IMR-90 (cell line): ENCODE measurements around the gene EHHADH. TPM values are rescaled to one million over a fixed set of nuclear protein-coding genes. Genes with fewer than 3 reads are reported as not detected.

Experiments
- ATAC-seq: fragments of 200-7000 bp; cut with Tn5 transposase; 2 replicates; pipeline ENCODE4 v1.9.1; 2020; ENCODE audit warnings: low read depth, mild to moderate bottlenecking, moderate library complexity
- BruUV-seq: library from RNA; stranded (reverse); fragments of 400-500 nt; replicated peaks from 2 replicates; lab custom pipeline; 2021; lab: Mats Ljungman, UMichigan
- CTCF ChIA-PET: fragments of 300-600 bp; formaldehyde crosslinking; extraction: SDS; loops from one replicate; lab custom pipeline; 2021; ENCODE audit warnings: antibody characterized with exemption; lab: Yijun Ruan, JAX
- POLR2A ChIA-PET: fragments of 300-600 bp; sonication (Branson Sonifier 250); formaldehyde crosslinking; loops from one replicate; lab custom pipeline; 2022; ENCODE audit warnings: antibody characterized with exemption; ENCODE audit not compliant: unreplicated experiment; lab: Charles Lee
- DNase-seq: peaks from one replicate; pipeline ENCODE4 v3.0.0; 2013
- H2AFZ ChIP-seq: replicated peaks from 2 replicates; pipeline ENCODE3; 2013; ENCODE audit warnings: low read length, mild to moderate bottlenecking; ENCODE audit not compliant: poor library complexity
- H2AK5ac ChIP-seq: 2 replicates; pipeline ENCODE4 v1.6.1; 2013; ENCODE audit warnings: low read depth, low read length, inconsistent platforms
- H2AK9ac ChIP-seq: replicated peaks from 2 replicates; pipeline ENCODE3; 2013; ENCODE audit warnings: mild to moderate bottlenecking, low read depth, low read length, moderate library complexity; ENCODE audit not compliant: poor library complexity
- H2BK120ac ChIP-seq: 2 replicates; pipeline ENCODE4 v1.6.1; 2013; ENCODE audit warnings: low read depth, low read length, inconsistent platforms
- H2BK15ac ChIP-seq: 3 replicates; pipeline ENCODE4 v1.6.1; 2013; ENCODE audit warnings: low read depth, low read length, inconsistent platforms
- H2BK20ac ChIP-seq: 2 replicates; pipeline ENCODE4 v1.6.1; 2013; ENCODE audit warnings: low read depth, mild to moderate bottlenecking, inconsistent platforms, low read length, moderate library complexity
- H2BK5ac ChIP-seq: 2 replicates; pipeline ENCODE4 v1.6.1; 2013; ENCODE audit warnings: mild to moderate bottlenecking, low read depth, low read length, inconsistent platforms; ENCODE audit not compliant: poor library complexity, severe bottlenecking
- H3K14ac ChIP-seq: replicated peaks from 2 replicates; pipeline ENCODE4 v1.6.1; 2013; ENCODE audit warnings: low read depth, low read length, inconsistent platforms
- H3K18ac ChIP-seq: 2 replicates; pipeline ENCODE4 v1.6.1; 2013; ENCODE audit warnings: low read depth, low read length, control low read depth
- H3K23ac ChIP-seq: 2 replicates; pipeline ENCODE4 v1.6.1; 2013; ENCODE audit warnings: low read depth, low read length, inconsistent platforms
- H3K27ac ChIP-seq: 2 replicates; pipeline ENCODE4 v1.5.1; 2013; ENCODE audit warnings: mild to moderate bottlenecking, control low read depth, low read length; ENCODE audit not compliant: insufficient read depth
- H3K27me3 ChIP-seq: 2 replicates; pipeline ENCODE4 v1.6.1; 2013; ENCODE audit warnings: low read length; ENCODE audit not compliant: control insufficient read depth, insufficient read depth
- H3K36me3 ChIP-seq: 2 replicates; pipeline ENCODE4 v1.6.1; 2013; ENCODE audit warnings: low read length, mixed read lengths; ENCODE audit not compliant: control insufficient read depth, insufficient read depth
- H3K4ac ChIP-seq: 2 replicates; pipeline ENCODE4 v1.6.1; 2013; ENCODE audit warnings: low read depth, low read length, inconsistent platforms
- H3K4me1 ChIP-seq: 2 replicates; pipeline ENCODE4 v1.6.1; 2013; ENCODE audit warnings: low read length, mixed read lengths; ENCODE audit not compliant: control insufficient read depth, insufficient read depth
- H3K4me2 ChIP-seq: 2 replicates; pipeline ENCODE4 v1.6.1; 2013; ENCODE audit warnings: low read depth, mild to moderate bottlenecking, control low read depth, low read length, moderate library complexity
- H3K4me3 ChIP-seq: 2 replicates; pipeline ENCODE4 v1.5.1; 2013; ENCODE audit warnings: low read depth, mild to moderate bottlenecking, control low read depth, low read length, moderate library complexity; ENCODE audit not compliant: insufficient read depth
- H3K56ac ChIP-seq: 2 replicates; pipeline ENCODE4 v1.6.1; 2013; ENCODE audit warnings: low read length, inconsistent platforms; ENCODE audit not compliant: insufficient read depth; ENCODE audit errors: extremely low read depth
- H3K79me1 ChIP-seq, 2 experiments: 2 replicates each; pipeline ENCODE4 v1.6.1; 2013; ENCODE audit warnings: low read length in 2 of 2, inconsistent platforms in 1 of 2, low read depth in 1 of 2
- H3K9ac ChIP-seq: 2 replicates; pipeline ENCODE4 v1.6.1; 2013; ENCODE audit warnings: low read depth, low read length, control low read depth
- H3K9me1 ChIP-seq: 2 replicates; pipeline ENCODE4 v1.6.1; 2013; ENCODE audit warnings: low read length, inconsistent platforms; ENCODE audit not compliant: insufficient read depth
- H3K9me3 ChIP-seq: 2 replicates; pipeline ENCODE4 v1.6.1; 2013; ENCODE audit warnings: low read length; ENCODE audit not compliant: control insufficient read depth, insufficient read depth
- H4K20me1 ChIP-seq: 2 replicates; pipeline ENCODE4 v1.6.1; 2013; ENCODE audit warnings: low read length, inconsistent platforms; ENCODE audit not compliant: insufficient read depth
- H4K5ac ChIP-seq: 2 replicates; pipeline ENCODE4 v1.6.1; 2013; ENCODE audit warnings: mild to moderate bottlenecking, low read depth, low read length, control low read depth
- H4K8ac ChIP-seq, 2 experiments: 2 replicates each; pipeline ENCODE4 v1.6.1; 2013; ENCODE audit warnings: low read depth in 2 of 2, low read length in 2 of 2, control low read depth in 1 of 2, inconsistent platforms in 1 of 2
- H4K91ac ChIP-seq: 2 replicates; pipeline ENCODE4 v1.6.1; 2013; ENCODE audit warnings: low read depth, low read length, inconsistent platforms; ENCODE audit not compliant: insufficient read depth
- BHLHE40 ChIP-seq: fragments of 150-350 bp; IDR thresholded peaks from 2 replicates; pipeline ENCODE4 v1.6.1; 2016; ENCODE audit warnings: mild to moderate bottlenecking, low read depth, low read length
- CEBPB ChIP-seq: IDR thresholded peaks from 2 replicates; pipeline ENCODE4 v1.6.1; 2012; ENCODE audit warnings: low read depth, low read length, improper control_type of control experiment
- CHD1 ChIP-seq: IDR thresholded peaks from 2 replicates; pipeline ENCODE4 v1.6.1; 2012; ENCODE audit warnings: low read depth, low read length, improper control_type of control experiment
- FOS ChIP-seq: fragments of 150-350 bp; IDR thresholded peaks from 2 replicates; pipeline ENCODE4 v1.6.1; 2016; ENCODE audit warnings: low read depth, low read length
- MAFK ChIP-seq: IDR thresholded peaks from 2 replicates; pipeline ENCODE4 v1.6.1; 2012; ENCODE audit warnings: low read depth, low read length, improper control_type of control experiment
- MAZ ChIP-seq: IDR thresholded peaks from 2 replicates; pipeline ENCODE4 v1.6.1; 2012; ENCODE audit warnings: low read depth, mild to moderate bottlenecking, low read length, improper control_type of control experiment, moderate library complexity, borderline replicate concordance
- MXI1 ChIP-seq: IDR thresholded peaks from 2 replicates; pipeline ENCODE4 v1.6.1; 2012; ENCODE audit warnings: low read depth, mild to moderate bottlenecking, low read length, moderate library complexity, borderline replicate concordance
- NFE2L2 ChIP-seq: fragments of 150-350 bp; IDR thresholded peaks from 2 replicates; pipeline ENCODE4 v1.6.1; 2016; ENCODE audit warnings: low read depth, mild to moderate bottlenecking, low read length
- POLR2A ChIP-seq: IDR thresholded peaks from 2 replicates; pipeline ENCODE4 v1.6.1; 2012; ENCODE audit warnings: mild to moderate bottlenecking, low read depth, low read length
- RAD21 ChIP-seq: IDR thresholded peaks from 2 replicates; pipeline ENCODE4 v1.6.1; 2012; ENCODE audit warnings: low read length, improper control_type of control experiment
- RCOR1 ChIP-seq: IDR thresholded peaks from 2 replicates; pipeline ENCODE4 v1.6.1; 2012; ENCODE audit warnings: mild to moderate bottlenecking, low read length, improper control_type of control experiment; ENCODE audit not compliant: insufficient replicate concordance
- RFX5 ChIP-seq: IDR thresholded peaks from 2 replicates; pipeline ENCODE4 v1.8.0; 2012; ENCODE audit warnings: low read depth, mild to moderate bottlenecking, low read length, moderate library complexity
- SMC3 ChIP-seq: fragments of 150-350 bp; IDR thresholded peaks from 2 replicates; pipeline ENCODE4 v1.6.1; 2016; ENCODE audit warnings: low read depth, mild to moderate bottlenecking, antibody characterized with exemption, low read length, moderate library complexity
- WGBS, 2 experiments: methylation state at CpG; one replicate each; pipeline versions ENCODE4 v1.1.5 to v1.1.7; 2013; ENCODE audit warnings: missing lambda C conversion rate in 2 of 2; ENCODE audit not compliant: insufficient read length in 1 of 2; ENCODE audit errors: extremely low coverage in 2 of 2; 5-methylcytosine and 5-hydroxymethylcytosine counted together
- dilution Hi-C: fragments of 300-500 bp; cut with HindIII; formaldehyde crosslinking; loops from one replicate; pipeline ENCODE4 v1.14.3; 2018; ENCODE audit warnings: low sequenced_read_pairs; ENCODE audit not compliant: unreplicated experiment
- in situ Hi-C: fragments of 300-500 bp; cut with MboI; formaldehyde crosslinking; loops from 3 replicates; pipeline ENCODE4 v1.14.3; 2019; ENCODE audit warnings: low sequenced_read_pairs, inconsistent platforms, mixed read lengths
- intact Hi-C: fragments of 100-400 bp; cut with micrococcal nuclease; formaldehyde crosslinking; loops from 2 replicates; pipeline ENCODE4 v1.10.0; 2022
- polyA plus RNA-seq, 3 experiments: library from polyadenylated mRNA; depleted of rRNA; stranded (reverse); fragments of >200 nt; gene quantifications; 2 replicates each; pipeline ENCODE4 v1.2.3, GENCODE V29; 2012; ENCODE audit warnings: low replicate concordance in 1 of 3
- total RNA-seq: library from RNA; depleted of rRNA; stranded (reverse); fragments of >200 nt; gene quantifications from 2 replicates; pipeline ENCODE4 v1.2.3, GENCODE V29; 2012
- TF ChIP-seq, protein P1 (sequence below): fragments of 150-350 bp; IDR thresholded peaks from 2 replicates; pipeline ENCODE4 v1.6.1; 2017; ENCODE audit warnings: mild to moderate bottlenecking, antibody characterized with exemption, low read length, low read depth
- TF ChIP-seq, protein P2 (sequence below): fragments of 150-350 bp; IDR thresholded peaks from 2 replicates; pipeline ENCODE4 v1.6.1; 2016; ENCODE audit warnings: low read depth, mild to moderate bottlenecking, low read length, moderate library complexity, borderline replicate concordance
- TF ChIP-seq, protein P3 (sequence below): conservative IDR thresholded peaks from 2 replicates; pipeline ENCODE4 v1.5.1; 2012; ENCODE audit warnings: mild to moderate bottlenecking, low read depth, low read length, improper control_type of control experiment

EHHADH gene
- total and polyA plus RNA-seq, 2 of the 4 experiments (the other 2 are of a cell fraction): 2.0 to 4.7 TPM

- H3K9ac ChIP-seq: no peak overlapping the region
- no peak overlapping the region for H3K4me3 ChIP-seq
- no peak overlapping the region for H3K27ac ChIP-seq
- H2BK5ac ChIP-seq: peak overlapping the region; percentile 53
- no peak overlapping the region for H4K5ac ChIP-seq
- H2BK20ac ChIP-seq: no peak overlapping the region
- H3K56ac ChIP-seq: no peak overlapping the region
- H3K14ac ChIP-seq: no peak overlapping the region
- H2AK9ac ChIP-seq: peak overlapping the region; percentile 15
- intact Hi-C loops: no loop called here
- no peak overlapping the region for H2BK120ac ChIP-seq
- DNase-seq (no peak), ATAC-seq (no peak)
- H4K20me1 ChIP-seq: no peaks in the 10 kb centered on the region
- H2AFZ ChIP-seq: peak overlapping the region; percentile 64
- no peak overlapping the region for H3K4me2 ChIP-seq
- in situ Hi-C loops: no loop called here
- dilution Hi-C loops: no loop called here
- POLR2A ChIA-PET: no interaction called here
- BruUV-seq: no TSS peak
- H3K18ac ChIP-seq: no peak overlapping the region
- peaks cover 39% of the 10 kb centered on the region for H3K27me3 ChIP-seq
- H3K9me3 ChIP-seq: no peaks in the 10 kb centered on the region
- no peak overlapping the region for H2BK15ac ChIP-seq
- H4K91ac ChIP-seq: no peak overlapping the region
- TF ChIP-seq MAZ: no peak
- no peak for TF ChIP-seq NFE2L2
- no peak for TF ChIP-seq RFX5
- no peak for TF ChIP-seq MXI1
- no peak for TF ChIP-seq RCOR1
- no peak for TF ChIP-seq BHLHE40
- TF ChIP-seq, protein P1, sequence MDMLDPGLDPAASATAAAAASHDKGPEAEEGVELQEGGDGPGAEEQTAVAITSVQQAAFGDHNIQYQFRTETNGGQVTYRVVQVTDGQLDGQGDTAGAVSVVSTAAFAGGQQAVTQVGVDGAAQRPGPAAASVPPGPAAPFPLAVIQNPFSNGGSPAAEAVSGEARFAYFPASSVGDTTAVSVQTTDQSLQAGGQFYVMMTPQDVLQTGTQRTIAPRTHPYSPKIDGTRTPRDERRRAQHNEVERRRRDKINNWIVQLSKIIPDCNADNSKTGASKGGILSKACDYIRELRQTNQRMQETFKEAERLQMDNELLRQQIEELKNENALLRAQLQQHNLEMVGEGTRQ: no peak
- TF ChIP-seq CHD1: no peak
- TF ChIP-seq SMC3: no peak
- no peak for TF ChIP-seq FOS
- TF ChIP-seq RAD21: no peak
- TF ChIP-seq POLR2A: no peak
- TF ChIP-seq, protein P2, sequence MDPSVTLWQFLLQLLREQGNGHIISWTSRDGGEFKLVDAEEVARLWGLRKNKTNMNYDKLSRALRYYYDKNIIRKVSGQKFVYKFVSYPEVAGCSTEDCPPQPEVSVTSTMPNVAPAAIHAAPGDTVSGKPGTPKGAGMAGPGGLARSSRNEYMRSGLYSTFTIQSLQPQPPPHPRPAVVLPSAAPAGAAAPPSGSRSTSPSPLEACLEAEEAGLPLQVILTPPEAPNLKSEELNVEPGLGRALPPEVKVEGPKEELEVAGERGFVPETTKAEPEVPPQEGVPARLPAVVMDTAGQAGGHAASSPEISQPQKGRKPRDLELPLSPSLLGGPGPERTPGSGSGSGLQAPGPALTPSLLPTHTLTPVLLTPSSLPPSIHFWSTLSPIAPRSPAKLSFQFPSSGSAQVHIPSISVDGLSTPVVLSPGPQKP: no peak
- TF ChIP-seq, protein P3, sequence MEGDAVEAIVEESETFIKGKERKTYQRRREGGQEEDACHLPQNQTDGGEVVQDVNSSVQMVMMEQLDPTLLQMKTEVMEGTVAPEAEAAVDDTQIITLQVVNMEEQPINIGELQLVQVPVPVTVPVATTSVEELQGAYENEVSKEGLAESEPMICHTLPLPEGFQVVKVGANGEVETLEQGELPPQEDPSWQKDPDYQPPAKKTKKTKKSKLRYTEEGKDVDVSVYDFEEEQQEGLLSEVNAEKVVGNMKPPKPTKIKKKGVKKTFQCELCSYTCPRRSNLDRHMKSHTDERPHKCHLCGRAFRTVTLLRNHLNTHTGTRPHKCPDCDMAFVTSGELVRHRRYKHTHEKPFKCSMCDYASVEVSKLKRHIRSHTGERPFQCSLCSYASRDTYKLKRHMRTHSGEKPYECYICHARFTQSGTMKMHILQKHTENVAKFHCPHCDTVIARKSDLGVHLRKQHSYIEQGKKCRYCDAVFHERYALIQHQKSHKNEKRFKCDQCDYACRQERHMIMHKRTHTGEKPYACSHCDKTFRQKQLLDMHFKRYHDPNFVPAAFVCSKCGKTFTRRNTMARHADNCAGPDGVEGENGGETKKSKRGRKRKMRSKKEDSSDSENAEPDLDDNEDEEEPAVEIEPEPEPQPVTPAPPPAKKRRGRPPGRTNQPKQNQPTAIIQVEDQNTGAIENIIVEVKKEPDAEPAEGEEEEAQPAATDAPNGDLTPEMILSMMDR: no peak
- TF ChIP-seq CEBPB: no peak
- TF ChIP-seq MAFK: no peak
- WGBS, 2 experiments: 83 to 100% methylated on average over 1 to 11 of the region's 16 CpGs
- H3K9me1 ChIP-seq: peaks cover 5% of the 10 kb centered on the region
- no peak overlapping the region for H2AK5ac ChIP-seq
- H3K79me1 ChIP-seq: no peaks in the 10 kb centered on the region
- no peaks in the 10 kb centered on the region; the same call in 1 of the 2 replicates for H3K4me1 ChIP-seq
- no peak overlapping the region; the same call in 1 of the 2 replicates for H3K4ac ChIP-seq
- H3K23ac ChIP-seq: peak overlapping the region; percentile 23
- no peak overlapping the region for H4K8ac ChIP-seq
- CTCF ChIA-PET: no interaction called here
- H3K36me3 ChIP-seq: no peaks in the 10 kb centered on the region
Observed at GRCh38 chr3:185153861-185154629, 99.8 kb downstream of the EHHADH start.
